Colonic mucosa (tissue), 4 donors: ENCODE measurements around the gene GNAO1. TPM values are rescaled to one million over a fixed set of nuclear protein-coding genes. Genes with fewer than 3 reads are reported as not detected.
A peak's percentile ranks its signal among the peaks of the same experiment; 100 is the strongest.

Source experiments
- DNase-seq: peaks from one replicate; pipeline ENCODE4 v3.0.0-alpha.2; 2020
- H3K27ac ChIP-seq: fragments of 200-600 bp; one replicate; pipeline ENCODE4 v1.8.0; 2021
- H3K27me3 ChIP-seq: fragments of 200-600 bp; one replicate; pipeline ENCODE4 v1.8.0; 2021
- H3K36me3 ChIP-seq: fragments of 200-600 bp; one replicate; pipeline ENCODE4 v1.8.0; 2021
- H3K4me1 ChIP-seq: fragments of 200-600 bp; one replicate; pipeline ENCODE4 v1.8.0; 2021; ENCODE audit warnings: mild to moderate bottlenecking
- H3K4me3 ChIP-seq: fragments of 200-600 bp; one replicate; pipeline ENCODE4 v1.8.0; 2021
- H3K9ac ChIP-seq, 2 donors: one replicate each; pipeline ENCODE4 v1.7.0; 2013; ENCODE audit warnings: control low read depth in 2 of 2, low read depth in 2 of 2, low read length in 2 of 2
- H3K9me3 ChIP-seq: fragments of 200-600 bp; one replicate; pipeline ENCODE4 v1.8.0; 2021
- intact Hi-C: fragments of 100-400 bp; cut with DNase I; formaldehyde crosslinking; loops from one replicate; pipeline ENCODE4 v1.14.1; 2022
- total RNA-seq, 2 donors: library from RNA; stranded (reverse); fragmentation: NEBNext Ultra II Directional in 1 of 2; extraction: Animal tissue kit (Norgen Biotek cat#: 25700) in 1 of 2; gene quantifications; one replicate each; pipeline ENCODE4 v1.2.1, GENCODE V29; 2021
- TF ChIP-seq, protein P1 (sequence below): fragments of 200-600 bp; IDR thresholded peaks from one replicate; pipeline ENCODE4 v1.8.0; 2022; ENCODE audit warnings: antibody characterized with exemption, mild to moderate bottlenecking
- donor health status: healthy.
- donor health status: DM: no; HTN: no; CAD: no.
- donor health status: DM: no; HTN: no; CAD: no.

The GNAO1 gene
- total RNA-seq = 10 to 100 TPM in 1 of 2 donors, 1 to 10 TPM in 1; 1.7 to 10.8 TPM

DNA sequence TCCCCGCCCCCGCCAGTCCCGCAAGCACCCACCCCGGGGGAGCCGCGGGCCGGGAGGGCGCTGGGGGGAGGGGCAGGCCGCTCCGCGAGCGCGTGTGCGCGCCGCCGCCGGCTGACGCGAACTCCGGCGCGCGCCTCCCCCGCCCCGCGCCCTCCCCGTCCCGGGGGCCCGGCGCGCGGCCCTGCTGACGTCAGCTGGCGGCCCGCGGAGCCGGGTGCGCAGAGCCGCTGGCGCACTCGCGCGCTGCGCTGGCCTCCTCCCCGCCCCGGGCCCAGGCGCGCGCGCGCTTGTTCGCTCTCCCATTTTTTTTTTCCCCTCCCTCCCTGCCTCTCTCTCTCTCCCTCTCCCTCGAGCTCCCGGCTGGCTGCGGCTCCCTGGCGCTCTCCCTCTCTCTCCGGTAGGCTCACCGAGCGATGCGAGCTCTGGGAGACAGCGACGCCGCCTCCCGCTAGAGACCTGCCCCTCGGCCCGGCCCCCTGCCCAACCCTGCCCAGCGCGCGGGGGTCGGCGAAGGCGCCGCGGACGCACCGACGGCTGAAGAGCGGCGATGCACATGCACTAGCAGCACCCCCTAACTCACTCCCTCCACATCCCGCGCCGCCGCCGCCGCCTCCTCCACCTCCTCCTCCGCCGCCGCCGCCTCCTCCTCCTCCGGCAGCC is at the start of gene GNAO1:
Gene GNAO1, plus strand, starts transcription at position 334 of the 660 bp plus-strand sequence. CDS start 747 bp downstream, outside the sequence.
- H3K4me1 ChIP-seq = peaks cover 5% of the 10 kb centered on the region
- H3K36me3 ChIP-seq = no peaks in the 10 kb centered on the region
- intact Hi-C loops = no loop called here
- TF ChIP-seq, protein P1, sequence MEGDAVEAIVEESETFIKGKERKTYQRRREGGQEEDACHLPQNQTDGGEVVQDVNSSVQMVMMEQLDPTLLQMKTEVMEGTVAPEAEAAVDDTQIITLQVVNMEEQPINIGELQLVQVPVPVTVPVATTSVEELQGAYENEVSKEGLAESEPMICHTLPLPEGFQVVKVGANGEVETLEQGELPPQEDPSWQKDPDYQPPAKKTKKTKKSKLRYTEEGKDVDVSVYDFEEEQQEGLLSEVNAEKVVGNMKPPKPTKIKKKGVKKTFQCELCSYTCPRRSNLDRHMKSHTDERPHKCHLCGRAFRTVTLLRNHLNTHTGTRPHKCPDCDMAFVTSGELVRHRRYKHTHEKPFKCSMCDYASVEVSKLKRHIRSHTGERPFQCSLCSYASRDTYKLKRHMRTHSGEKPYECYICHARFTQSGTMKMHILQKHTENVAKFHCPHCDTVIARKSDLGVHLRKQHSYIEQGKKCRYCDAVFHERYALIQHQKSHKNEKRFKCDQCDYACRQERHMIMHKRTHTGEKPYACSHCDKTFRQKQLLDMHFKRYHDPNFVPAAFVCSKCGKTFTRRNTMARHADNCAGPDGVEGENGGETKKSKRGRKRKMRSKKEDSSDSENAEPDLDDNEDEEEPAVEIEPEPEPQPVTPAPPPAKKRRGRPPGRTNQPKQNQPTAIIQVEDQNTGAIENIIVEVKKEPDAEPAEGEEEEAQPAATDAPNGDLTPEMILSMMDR = no peak
- H3K4me3 ChIP-seq = peak within 1 kb of the TSS; percentile 45
- no peak for DNase-seq
- no peaks in the 10 kb centered on the region for H3K9me3 ChIP-seq
- H3K9ac ChIP-seq = peak within 1 kb of the TSS; percentile 51 to 77
- peaks cover 39% of the 10 kb centered on the region for H3K27me3 ChIP-seq
- H3K27ac ChIP-seq = peak within 1 kb of the TSS; percentile 67

DNA sequence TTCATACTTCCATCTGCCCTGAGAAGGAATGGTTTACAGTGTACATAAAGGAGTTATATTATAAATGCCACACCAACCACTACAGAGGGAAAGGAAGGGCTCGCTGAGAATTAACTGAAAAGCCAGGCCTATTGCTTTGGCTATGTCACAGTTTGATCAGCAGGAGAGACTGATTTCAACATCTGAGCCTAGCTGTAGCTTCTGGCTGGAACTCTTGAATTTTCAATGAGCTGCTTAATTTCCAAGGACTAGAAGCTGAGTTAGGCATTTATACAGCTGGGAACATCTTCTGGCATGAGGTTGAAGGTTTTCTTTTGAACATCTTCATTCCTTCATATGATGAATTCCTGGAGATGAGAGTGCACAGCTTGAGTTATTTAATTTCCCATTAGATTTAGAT is 47.6 kb upstream of the GNAO1 start:
- Histone ChIP-seq H3K27ac (no peak overlapping the region), H3K9me3 (no peaks in the 10 kb centered on the region), H3K36me3 (no peaks in the 10 kb centered on the region), H3K27me3 (no peaks in the 10 kb centered on the region), H3K4me3 (no peak overlapping the region), H3K4me1 (no peaks in the 10 kb centered on the region), H3K9ac (no peak overlapping the region)
- DNase-seq = no peak
- TF ChIP-seq, protein P1 = no peak
- intact Hi-C loops = no loop called here

DNA sequence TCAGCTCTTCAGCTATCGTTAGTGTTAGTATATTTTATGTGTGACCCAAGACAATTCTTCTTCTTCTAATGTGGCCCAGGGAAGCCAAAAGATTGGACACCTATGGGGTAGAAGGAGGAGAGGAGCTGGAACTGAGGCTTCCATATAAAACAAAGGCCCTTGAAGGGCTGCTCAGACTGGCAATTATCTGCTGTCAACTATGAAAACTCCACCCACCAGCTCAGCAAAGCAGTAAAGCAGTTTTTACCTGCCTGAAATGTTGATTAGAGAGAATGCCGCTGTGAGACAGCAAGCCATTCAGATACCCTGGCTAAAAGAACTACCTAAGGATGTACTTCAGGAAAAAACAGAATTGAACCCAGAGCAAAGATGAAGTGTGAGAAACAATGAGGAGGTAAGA is 45.9 kb upstream of the GNAO1 start:
- H3K4me3 ChIP-seq = no peak overlapping the region
- TF ChIP-seq, protein P1 = no peak

DNA sequence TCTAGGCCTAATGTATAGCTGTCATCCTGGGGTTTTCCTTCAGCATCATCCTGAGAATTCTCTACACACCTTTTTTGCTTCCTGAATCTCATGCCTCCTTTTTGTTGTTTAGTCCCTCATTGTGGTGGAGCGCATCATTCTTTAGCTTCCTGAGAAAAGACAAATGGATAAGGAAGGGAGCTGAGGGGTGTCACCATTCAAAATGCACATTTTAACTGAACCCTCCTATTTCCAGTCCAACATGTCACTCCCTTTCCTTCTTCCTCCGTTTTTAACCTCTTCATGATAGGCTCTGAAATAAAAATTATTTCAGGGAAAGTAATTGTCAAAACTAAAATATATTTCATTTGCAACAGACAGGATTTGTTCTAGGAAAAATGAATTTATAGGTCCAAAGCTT is 39.7 kb upstream of the GNAO1 start:
- Histone ChIP-seq H3K4me1 (no peaks in the 10 kb centered on the region), H3K9me3 (no peaks in the 10 kb centered on the region)
- DNase-seq = no peak

More for the DNA sequence above, 45.9 kb upstream of the GNAO1 start:
- no peak overlapping the region for H3K9ac ChIP-seq
- H3K9me3 ChIP-seq = no peaks in the 10 kb centered on the region
- intact Hi-C loops = no loop called here
- no peaks in the 10 kb centered on the region for H3K4me1 ChIP-seq
- H3K27ac ChIP-seq = no peak overlapping the region
- H3K27me3 ChIP-seq = no peaks in the 10 kb centered on the region
- DNase-seq = no peak
- no peaks in the 10 kb centered on the region for H3K36me3 ChIP-seq

DNA sequence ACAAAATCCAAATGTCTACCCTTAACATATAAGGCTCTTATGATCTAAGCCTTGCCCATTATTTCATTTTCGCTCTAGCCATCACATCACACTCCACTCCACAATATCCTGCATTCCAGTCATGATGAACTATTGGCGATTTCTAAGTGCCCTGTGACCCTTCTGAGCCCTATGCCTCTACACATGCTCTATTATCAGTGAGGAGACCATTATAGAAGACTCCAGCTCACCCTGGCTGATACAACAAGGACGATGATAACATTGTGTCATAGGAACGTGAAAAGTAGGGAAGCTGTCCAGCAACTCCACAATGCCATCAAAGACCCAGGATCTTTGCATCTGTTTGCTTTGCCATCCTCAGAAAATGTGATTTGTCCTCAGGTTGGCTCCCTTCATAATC is 29.6 kb upstream of the GNAO1 start:
- H3K36me3 ChIP-seq = no peaks in the 10 kb centered on the region
- no peak for DNase-seq
- H3K4me1 ChIP-seq = no peaks in the 10 kb centered on the region
- H3K27me3 ChIP-seq = no peaks in the 10 kb centered on the region
- H3K9ac ChIP-seq = no peak overlapping the region
- no peak overlapping the region for H3K4me3 ChIP-seq
- H3K27ac ChIP-seq = no peak overlapping the region
- TF ChIP-seq, protein P1 = no peak
- intact Hi-C loops = no loop called here
- no peaks in the 10 kb centered on the region for H3K9me3 ChIP-seq

More for the DNA sequence above, 39.7 kb upstream of the GNAO1 start:
- Histone ChIP-seq H3K4me3 (no peak overlapping the region), H3K27me3 (no peaks in the 10 kb centered on the region), H3K36me3 (no peaks in the 10 kb centered on the region), H3K9ac (no peak overlapping the region), H3K27ac (no peak overlapping the region)
- intact Hi-C loops = no loop called here
- TF ChIP-seq, protein P1 = no peak
